GM18508 (cell line): ENCODE results near the gene TEPSIN.
"Not testable (repeated sequence)": the region's sequence is repeated elsewhere in the genome, so short reads cannot be mapped to it uniquely, and the experiment has no call there.

Source experiments
- ATAC-seq: cut with Tn5 transposase; IDR thresholded peaks from one replicate; pipeline ENCODE4 v1.9.1; 2021; ENCODE audit warnings: moderate number of reproducible peaks; ENCODE audit not compliant: insufficient read depth, unreplicated experiment

TEPSIN gene

GRCh38 chr17:81237591-81238489 is 1.0 kb downstream of the TEPSIN start:
- no peak for ATAC-seq

DNA sequence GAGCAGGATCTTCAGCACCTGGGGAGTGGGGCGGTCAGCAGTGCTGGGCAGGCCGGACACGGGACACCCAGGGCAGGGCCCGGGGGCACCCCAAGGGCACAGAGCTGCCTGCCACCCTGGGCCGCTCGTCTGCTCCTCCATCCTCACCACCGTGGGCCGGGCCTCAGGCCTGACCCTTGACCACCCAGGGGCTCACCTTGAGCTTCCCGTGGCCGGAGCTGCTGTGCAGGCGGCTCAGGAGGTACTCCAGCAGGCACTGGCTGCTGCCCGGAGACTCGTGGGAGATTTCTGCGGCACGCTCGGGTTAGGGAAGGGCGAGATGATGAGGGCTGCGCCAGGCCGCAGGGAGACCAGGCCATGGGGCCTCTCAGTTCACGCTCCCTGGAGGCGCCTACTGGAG is 2.1 kb downstream of the TEPSIN start:
- no peak for ATAC-seq

DNA sequence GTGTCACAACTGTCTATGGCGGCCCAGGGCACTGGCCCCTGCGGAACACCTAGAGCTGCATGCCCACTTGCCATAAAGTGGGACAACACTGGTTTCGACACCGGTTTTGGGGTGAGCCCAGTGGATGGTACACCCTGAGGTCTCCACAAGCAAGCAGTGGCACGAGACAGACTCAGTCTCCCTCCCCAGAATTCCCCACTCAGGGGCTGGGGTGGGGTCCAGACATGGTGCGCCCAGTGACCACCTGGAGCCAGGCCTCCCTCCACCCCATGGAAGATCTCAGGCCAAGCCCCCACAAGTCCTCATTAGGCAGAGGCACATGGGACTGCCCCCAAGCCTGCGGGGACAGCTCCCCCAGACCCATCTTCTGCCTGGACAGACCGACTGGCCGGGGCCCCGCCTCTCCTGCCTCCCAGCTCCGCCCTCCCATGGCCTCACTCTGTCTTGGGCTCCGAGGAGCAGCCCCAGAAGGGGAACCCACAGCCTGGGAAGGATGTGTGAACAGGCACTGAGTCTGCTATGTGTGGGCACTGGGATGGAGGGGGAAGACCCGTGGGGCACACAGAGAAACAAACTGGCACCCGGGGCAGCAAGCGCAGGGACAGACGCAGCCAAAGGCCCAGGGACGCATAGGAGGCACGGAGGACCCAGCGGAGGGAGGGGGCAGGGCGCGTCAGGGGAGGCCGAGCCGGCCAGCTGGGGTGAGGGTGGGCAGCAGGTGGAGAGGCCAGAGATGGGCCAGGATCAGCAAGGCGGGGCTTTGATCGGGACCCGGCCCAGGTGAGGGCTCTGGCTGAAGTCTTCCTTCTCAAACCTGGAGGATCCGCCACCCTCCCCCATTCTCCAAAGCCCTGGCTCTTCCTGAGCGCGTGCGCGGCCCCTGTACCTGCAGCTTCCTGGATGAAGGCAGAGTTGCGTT is 2.8 kb downstream of the TEPSIN start:
- no peak for ATAC-seq

GRCh38 chr17:81234940-81235821 is 3.7 kb downstream of the TEPSIN start:
- no peak for ATAC-seq

DNA sequence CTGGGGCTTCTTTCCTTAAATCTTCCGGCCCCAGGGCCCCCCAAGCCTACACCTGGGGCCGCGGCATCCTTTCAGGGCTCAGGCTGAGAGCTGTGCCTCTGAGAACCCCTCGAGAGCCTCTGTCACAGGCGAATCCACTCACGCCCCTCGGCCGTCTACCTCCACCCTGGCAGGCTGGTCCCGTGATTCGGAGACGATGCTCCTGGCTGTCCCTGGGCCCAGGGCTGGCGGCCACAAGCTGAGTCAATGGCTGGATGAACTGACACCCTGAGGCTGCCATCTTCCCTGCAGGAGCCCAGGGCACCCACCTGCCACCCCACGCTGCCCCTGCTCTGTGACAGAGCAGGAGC is 4.4 kb downstream of the TEPSIN start:
- ATAC-seq = no peak

DNA sequence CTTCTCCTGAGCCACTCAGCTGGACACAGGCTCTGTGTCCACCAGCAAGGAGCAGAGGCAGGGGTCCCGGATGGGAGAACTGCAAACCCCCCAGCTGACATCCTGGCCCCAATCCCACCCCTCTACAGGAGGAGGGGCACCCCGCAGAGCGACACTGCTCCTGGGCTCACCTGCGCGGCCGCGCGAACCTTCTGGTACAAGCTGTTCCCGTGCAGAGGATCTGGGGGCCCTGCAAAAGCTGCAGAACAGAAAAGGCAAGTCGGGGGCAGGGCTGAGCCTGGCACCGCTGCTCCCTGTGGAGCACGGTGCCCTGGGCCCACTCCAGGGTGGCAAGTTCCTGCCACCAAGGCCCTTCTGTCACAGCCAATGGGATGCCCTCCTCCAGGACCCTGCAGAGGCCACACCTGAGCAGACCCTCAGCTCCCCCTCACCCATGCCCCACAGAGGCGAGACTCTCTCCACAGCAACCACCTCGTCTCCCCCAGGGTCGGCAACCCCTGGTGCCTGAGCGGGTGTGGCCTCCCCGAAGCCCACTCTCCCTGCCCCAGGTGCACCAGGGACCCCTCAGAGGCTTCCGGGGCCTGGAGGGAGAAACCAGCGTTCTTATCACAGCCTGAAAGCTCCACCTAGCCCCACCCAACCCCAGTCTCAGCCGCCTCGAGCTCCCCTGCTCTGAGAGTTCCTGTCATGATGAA is 4.9 kb downstream of the TEPSIN start:
- no peak for ATAC-seq

- no peak for ATAC-seq
Observed at GRCh38 chr17:81233316-81233715, 5.5 kb downstream of the TEPSIN start.

- no peak for ATAC-seq
Observed at GRCh38 chr17:81232616-81233241, 6.1 kb downstream of the TEPSIN start.

DNA sequence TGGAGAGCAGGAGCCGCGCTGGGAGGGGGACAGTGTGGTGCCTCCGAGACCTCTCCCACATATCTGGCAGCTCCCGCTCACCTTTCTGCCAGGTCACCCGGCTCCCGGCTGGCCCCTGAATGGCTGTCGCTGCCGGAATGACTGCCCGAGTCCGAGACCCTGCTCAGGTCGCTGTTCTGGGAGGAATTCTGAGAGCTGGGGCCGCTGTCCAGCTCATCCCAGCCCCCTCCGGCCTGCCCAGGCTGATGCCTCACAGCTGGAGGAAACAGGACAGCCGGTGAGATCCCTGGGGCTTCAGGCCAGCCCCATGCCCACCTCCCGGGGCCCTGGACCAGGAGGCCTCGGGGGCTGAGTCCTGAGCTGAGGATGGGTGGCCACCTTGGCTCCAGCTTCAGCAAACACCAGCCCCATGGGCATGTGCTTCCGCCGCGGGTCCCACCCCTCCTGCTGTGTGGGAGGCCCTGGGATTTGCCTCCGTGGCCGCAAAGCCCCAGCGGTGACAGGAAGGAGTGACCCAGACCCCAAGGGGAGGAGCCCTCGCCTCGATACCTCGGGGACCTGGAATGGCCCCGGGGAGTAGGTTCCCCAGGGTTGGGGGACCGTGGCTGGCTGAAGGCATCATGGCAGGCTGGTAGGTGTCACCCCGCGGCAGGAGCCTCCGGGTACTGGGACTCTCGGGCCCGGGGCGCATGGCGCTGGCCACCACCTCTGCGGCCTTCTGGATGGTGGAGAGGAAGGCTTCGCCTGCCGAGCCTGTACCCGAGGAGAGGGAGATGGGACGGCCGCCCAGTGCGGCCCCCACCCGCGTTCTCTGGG is 6.9 kb downstream of the TEPSIN start:
- no peak for ATAC-seq

- no peak for ATAC-seq
Observed at GRCh38 chr17:81231121-81231645, 7.7 kb downstream of the TEPSIN start.

DNA sequence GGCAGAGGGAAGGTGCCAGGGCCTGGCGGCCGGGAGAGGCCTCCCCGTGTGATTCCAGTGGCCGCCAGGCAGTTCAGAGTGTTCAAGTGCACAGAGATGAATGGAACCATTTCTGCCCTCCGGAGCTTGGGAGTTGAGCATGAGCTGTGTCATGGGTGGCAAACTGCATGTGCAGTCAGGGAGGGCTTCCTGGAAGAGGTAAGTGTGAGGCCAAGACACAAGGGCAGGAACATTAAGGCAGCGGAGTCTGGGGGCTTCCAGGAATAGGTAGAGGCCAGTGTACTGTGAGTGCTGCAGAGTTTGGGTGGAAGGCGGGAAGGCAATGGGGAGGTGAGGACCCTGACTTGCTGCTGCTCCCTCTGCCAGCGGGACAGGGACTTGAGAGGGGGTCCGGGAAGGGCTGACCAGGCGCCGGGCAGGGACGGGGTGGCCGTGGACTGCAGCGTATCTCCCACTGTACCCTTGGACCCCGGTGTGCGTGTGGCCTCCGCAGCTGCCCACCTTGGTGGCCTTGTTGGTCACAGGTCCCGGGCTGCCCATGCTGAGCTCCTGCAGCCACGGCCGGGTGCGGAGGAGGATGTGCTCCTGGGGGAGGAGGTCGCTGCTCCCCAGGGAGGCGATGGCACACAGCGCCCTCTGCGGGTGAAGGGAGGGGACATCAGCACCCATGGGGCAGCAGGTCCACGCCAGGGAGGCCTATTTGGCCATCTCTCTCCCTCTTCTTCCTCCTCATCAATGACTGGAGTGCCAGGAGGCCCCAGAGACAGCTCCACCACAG is 8.6 kb downstream of the TEPSIN start:
- ATAC-seq = no peak

DNA sequence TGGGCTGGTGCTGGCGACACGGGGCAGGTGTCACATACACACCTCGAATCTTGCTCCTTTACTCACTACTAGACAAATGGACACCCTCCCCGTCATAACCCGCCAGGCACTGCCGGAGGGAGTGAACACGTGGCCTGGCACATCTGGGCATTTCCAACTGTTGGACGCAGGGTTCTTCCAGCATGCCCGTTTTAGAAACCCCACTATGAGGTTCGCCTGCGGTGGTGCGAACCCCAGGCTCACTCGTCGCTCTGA is 9.3 kb downstream of the TEPSIN start:
- no peak for ATAC-seq

GRCh38 chr17:81228834-81229665 is 9.8 kb downstream of the TEPSIN start:
- ATAC-seq = no peak

DNA sequence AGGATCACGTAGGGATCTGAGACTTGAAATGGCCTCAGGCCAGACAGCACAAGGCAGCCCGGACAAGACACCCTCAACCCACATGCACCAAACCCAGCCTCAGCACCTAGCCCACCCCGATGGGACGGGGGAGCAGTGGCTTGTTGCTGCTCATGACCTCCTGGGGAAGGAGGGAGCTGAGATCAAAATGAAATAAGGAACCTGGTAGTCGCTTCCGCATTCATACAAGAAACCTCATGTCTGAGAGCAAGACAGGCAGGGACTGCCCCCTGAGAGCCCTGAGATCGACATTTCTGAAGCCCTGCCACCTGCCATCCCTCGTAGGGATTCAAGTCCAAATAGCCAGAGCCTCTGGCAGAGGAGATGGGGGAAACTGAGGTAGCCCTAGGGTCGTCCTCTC is 10.4 kb downstream of the TEPSIN start:
- no peak for ATAC-seq

DNA sequence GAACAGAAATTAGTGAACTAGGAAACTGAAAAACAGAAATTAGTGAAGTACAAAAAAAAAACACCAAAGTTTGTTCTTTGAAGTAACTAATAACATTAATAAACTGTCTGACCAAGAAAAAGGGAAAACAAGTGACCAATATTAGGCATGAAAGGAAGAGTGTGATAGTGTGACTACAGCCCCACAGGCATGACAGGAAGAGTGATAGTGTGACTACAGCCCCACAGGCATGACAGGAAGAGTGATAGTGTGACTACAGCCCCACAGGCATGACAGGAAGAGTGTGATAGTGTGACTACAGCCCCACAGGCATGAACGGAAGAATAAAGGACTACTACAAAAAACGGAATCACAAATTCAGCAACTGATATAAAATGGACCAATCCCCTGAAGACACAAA is 11.2 kb downstream of the TEPSIN start:
- ATAC-seq = not testable (repeated sequence)

DNA sequence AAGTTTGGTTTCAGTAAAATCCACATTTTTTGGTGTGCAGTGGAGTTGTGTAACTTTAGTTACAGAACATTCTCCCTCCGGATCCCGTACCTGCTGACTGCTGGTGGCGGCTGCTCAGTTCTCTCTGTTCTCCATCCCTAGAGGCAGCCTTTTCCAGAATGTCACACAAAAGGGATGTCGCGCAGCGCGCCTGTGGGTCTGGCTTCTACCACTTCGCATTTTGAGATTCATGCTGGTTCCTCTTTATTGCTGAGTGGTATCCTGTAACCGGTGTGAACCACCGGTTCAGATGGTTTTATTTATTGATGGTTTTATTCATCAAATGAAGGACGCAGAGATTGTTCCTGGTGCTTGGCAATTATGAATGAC is 15.1 kb downstream of the TEPSIN start:
- ATAC-seq = no peak
